ENCODE results near the gene CMTM4.

- no peak for TF ChIP-seq POLR2AphosphoS5 (IDR thresholded peaks at IDR 0.05; ENCODE audit: low read depth, low read length)
- TF ChIP-seq CTCF (IDR thresholded peaks at IDR 0.05) = no peak
- no peak for TF ChIP-seq EZH2phosphoT487 (IDR thresholded peaks at IDR 0.05; ENCODE audit: borderline replicate concordance, low read depth)
- no peak for TF ChIP-seq MXI1 (IDR thresholded peaks at IDR 0.05; ENCODE audit: low read depth, low read length)
- no peak for TF ChIP-seq RAD21 (IDR thresholded peaks at IDR 0.05; ENCODE audit: low read length)
- TF ChIP-seq REST (IDR thresholded peaks at IDR 0.05; ENCODE audit: low read depth, low read length) = no peak
- no peak for TF ChIP-seq TAF1 (IDR thresholded peaks at IDR 0.05; ENCODE audit: borderline replicate concordance, low read depth, low read length)
Observed at GRCh38 chr16:66689282-66689681, 7.3 kb downstream of the CMTM4 start.
